GM19397 (cell line): Measurements from ENCODE around the gene KCNQ1.

Experiments used
- ATAC-seq: cut with Tn5 transposase; IDR thresholded peaks from one replicate; pipeline ENCODE4 v1.9.1; 2021; ENCODE audit warnings: mild to moderate bottlenecking, moderate library complexity; ENCODE audit not compliant: unreplicated experiment

The KCNQ1 gene

DNA sequence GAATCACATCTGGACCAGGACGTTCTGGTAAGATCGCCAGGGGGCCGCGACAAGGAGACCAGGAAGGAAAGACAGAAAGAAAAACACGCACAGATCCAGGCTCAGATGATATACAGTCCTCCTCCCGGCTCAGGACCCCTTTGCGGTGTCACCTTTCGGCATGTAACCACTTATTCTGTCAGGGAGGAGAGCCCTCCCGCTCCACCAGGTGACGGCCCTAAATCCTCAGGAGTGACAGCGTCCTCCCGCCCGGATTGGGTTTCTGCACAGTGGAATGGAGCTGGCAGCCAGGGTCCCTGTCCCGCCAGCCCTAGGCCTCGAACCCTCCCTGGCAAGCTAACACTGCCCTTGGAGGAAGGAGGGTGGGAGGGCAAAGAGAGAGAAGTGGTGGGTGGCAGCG is 279.3 kb downstream of the KCNQ1 start:
- no peak for ATAC-seq

DNA sequence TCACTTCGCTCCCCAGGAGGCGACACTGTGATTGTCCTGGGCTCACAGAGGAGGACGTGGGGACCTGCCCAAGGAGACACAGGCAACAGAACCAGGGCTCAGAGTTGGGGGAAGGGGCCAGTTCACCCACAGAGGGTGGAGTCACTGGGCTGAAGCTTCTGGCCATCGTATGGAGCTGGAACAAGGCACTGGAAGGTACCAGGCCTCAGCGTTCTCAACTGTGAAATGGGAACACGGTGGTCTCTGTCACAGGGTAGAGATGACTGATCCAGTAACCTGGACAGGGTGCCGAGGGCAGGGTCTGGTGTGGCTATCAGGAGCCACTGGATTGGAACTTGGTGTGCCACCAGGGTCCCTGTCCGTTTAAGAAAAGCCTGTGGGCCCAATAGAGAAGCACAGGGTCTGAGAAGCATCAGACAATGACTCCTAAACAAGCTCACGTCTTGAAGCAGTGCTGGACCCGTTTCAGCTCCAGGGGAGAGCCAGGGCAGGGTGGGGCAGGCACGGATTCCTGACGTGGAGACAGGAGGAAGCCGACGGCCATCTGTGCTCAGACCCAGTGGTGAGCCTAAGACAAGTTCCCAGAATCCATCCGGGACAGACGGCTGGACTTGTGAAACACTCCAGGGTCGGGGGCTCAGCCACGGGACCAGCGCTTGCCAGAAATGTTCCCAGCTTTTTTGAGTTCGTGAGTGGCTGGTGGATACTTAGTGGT is 280.0 kb downstream of the KCNQ1 start:
- no peak for ATAC-seq

GRCh38 chr11:2725368-2726300 is 280.8 kb downstream of the KCNQ1 start:
- ATAC-seq = no peak

GRCh38 chr11:2726964-2727363 is 282.2 kb downstream of the KCNQ1 start:
- ATAC-seq = no peak

DNA sequence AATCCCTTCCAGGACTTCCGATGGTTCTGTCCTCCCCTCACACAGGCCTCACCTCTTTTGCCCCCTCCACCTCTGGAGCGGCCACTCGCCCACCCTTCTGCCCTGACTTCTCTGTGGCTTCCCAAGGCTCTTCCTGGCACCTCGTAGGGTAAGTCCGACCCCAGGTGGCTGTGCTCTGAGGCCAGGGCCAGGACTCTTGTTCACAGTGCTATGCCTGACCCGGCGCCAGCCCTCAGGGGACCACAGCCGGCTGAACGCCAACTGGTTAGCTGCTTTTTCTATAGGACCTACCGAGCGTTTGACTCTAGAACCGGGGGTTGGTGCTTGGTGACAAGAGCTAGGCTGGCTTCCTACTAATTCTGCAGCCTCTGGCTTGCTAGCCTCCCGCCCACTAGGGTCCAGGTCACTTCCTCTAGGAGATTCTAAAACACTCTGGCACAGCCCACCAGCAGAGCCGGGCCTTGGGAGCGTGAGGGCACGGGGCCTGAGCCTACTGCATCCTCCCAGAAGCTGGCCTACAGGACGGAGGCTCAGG is 283.4 kb downstream of the KCNQ1 start:
- no peak for ATAC-seq

GRCh38 chr11:2728663-2729332 is 284.0 kb downstream of the KCNQ1 start:
- no peak for ATAC-seq

DNA sequence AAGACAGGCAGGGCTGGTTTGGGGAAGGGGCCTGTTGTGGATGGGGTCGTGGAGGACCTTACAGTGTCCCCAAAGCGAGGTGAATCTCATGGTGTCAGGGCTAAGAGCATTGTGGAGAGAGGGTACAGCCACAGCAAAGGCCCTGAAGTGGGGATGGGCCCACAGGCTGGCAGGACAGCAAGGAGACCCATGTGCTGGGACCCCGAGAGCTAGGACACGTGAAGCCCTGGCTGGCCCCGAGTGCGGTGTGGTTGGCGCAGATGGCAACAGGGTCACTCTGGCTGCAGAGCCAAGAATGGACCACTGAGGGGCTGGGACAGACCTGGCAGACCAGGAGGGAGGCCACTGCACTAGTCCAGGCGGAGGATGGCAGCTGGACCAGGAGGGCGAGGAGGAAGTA is 285.0 kb downstream of the KCNQ1 start:
- no peak for ATAC-seq

DNA sequence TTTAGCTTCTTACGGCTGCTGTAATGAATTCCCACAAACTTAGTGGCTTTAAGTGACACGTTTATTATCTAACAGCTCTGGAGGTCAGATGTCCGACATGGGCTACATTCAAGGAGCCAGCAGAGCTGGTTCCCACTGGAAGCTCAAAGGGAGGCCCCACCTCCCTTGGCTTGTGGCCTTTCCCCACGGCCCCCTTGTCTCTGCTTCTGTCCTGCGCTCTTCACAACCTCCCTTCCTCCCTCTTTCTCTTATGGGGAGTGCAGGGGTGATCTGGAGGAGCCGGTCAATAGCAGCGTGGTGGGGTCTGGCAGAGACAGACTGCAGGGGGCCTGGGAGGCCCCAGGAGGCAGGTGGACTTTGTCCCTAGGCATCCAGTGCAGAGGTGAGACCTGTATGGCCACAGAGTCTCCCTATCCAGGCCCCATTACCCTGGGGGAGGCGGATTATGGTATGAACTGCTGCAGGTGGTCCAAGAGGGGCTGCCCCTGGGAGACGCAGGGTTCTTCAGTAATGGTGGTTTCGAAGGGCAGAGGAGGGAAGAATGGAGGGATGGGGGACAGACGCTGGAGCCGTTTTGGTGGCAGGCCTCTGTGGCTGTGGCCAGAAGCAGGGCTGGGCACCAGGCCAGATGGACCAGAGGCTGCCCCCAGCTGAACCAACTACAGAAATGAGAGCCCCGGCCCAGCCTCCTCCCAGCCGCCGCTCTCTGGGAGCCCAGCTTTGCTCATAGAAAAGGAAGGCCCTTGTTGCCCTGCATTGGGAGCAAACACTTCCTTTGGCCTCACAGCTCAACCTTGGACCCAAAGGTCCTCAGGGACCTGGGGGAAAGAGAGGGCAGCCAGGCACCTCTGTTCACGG is 285.7 kb downstream of the KCNQ1 start:
- no peak for ATAC-seq

DNA sequence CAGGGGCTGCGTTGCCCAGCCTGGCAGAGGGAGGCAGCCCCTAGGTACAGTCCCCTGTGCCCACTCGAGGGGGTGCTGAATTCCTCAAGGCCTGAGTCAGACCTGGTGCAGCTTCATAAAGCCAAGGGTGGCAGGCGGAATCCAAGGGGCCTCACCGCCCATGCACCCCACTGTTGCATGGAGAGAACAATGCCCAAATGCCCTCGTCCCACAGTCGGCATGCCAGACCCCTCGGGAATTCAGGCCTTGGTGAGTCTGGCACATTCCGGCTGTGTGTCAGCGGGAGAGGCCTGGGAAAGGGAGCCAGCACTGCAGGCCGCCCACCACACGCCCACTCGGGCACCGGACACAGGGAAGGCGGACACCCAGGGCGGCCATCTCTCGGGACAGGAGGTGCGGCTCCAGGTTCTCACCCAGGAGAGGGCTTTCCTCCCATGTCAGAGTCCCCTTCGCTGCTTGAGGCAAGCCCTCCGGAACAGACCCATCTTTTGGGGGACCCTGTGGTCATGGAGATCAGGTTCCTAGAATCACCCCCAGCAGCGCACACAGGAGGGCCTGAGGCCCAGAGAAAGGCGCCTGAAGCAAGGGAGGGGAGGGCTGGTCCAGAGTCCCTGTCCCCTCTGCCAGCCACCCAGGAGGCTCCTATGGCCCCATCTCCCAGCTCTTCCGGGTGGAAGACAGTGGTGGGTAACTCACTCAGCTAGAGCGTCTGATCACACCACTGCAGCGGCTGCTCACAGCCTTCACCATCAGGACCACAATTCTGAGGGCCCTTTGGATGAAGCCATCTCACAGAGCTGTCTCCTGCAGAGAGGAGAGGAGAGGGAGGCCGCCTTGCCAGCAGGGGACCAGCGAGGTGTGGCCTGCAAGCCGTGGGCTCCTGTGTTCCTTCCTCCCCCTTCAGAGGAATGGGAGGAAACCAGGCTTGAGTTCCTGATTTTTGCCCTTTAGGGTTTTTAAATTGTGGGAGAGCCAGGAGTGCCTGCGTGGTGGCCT is 286.6 kb downstream of the KCNQ1 start:
- no peak for ATAC-seq

DNA sequence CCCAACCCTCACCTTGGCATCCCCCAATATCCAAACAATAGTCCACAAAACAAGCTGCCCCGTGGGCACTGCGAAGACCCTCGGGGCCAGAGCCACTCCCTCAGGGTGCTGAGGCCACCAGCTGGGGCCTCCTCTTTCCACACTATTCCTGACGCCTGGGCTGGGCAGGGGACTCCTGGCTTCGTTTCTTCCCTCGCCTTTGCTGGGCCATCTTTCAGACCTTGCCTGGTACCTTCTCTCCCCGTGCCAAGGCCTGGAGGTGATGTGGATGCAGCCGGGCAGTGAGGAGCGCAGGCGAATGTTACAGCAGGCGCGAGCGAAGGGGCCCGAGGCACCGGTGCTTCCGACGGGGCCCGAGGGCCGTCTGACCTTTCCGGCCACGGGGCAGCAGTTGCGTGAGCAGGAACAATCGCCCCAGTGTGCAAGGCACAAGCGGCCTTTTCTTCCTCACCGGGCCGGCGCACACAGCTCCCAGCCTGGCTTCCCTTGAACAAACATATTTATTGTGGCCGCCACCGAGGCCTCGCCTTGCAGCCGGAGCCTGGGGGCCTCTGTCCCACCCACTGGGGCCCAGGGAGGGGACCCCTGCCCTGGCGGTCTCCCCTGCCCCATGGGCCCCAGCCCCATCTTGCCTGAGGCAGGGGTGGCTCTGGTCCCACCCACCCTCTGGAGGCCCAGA is 287.6 kb downstream of the KCNQ1 start:
- no peak for ATAC-seq

GRCh38 chr11:2732940-2733628 is 288.3 kb downstream of the KCNQ1 start:
- ATAC-seq = no peak

DNA sequence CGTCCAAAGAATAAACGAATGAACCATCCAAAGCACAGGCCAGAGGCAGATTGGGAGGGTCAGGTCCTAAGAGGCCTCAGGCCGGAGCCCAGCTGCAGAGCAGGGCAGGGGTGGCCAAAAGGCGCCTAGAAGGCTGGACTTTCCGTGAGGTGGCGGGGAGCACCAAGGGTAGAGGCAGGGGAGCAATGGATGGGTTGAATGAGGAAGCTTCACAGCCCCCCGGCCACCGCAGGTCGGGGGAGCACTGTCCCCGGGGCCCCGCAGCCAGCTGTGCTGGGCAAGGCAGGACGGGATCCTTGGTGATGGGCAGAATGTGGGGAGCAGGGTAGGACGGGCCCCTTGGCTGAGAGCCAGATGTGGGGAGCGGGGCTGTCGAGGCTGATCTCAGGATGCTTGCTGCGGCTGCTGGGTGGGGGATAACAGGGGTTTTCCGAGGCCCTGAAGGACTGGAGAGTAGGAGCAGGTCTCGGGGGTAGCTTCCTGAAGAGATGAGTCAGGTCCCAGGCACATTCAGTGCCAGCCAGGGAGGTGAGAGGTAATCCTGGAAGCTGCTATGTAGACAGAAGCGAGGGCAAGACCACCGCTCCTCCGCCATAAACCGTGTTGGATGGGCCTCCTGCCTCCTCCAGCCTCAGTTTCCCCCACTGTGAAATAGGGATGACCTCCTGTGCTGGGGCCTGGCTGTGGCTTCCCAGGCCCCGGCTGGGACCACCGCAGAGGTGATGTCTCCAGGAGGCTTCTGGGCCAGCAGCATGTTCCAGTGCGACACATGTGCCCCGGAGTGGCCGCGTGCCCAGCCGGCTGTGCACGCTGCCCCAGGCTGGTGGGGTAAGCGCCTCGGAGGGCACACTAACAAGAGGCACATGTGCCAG is 289.6 kb downstream of the KCNQ1 start:
- no peak for ATAC-seq

DNA sequence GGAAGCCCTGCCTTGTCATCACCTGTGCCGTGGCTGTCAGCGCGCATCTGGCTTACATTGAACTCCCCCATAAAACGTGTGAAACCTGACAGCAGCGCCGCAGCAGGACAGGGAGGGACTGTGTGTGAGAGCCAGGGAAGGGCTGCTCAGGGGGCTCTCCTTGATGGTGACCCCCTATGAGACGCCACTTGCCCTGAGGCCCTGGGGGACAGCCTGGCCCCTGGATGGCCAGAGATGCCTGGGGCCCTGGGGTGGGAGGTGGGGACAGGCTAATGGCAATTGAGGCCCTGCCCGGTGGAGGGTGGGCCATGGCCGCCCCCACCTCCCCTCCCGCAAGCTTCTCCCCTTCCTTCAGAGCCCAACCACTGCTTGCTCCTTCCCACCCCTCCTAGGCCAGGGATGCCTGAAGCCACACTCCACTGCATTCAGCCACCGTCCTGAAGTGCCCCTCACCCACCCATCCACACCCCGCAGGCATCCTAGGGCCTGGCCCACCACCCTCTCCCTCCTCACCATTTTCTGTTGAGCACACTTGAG is 290.3 kb downstream of the KCNQ1 start:
- no peak for ATAC-seq

DNA sequence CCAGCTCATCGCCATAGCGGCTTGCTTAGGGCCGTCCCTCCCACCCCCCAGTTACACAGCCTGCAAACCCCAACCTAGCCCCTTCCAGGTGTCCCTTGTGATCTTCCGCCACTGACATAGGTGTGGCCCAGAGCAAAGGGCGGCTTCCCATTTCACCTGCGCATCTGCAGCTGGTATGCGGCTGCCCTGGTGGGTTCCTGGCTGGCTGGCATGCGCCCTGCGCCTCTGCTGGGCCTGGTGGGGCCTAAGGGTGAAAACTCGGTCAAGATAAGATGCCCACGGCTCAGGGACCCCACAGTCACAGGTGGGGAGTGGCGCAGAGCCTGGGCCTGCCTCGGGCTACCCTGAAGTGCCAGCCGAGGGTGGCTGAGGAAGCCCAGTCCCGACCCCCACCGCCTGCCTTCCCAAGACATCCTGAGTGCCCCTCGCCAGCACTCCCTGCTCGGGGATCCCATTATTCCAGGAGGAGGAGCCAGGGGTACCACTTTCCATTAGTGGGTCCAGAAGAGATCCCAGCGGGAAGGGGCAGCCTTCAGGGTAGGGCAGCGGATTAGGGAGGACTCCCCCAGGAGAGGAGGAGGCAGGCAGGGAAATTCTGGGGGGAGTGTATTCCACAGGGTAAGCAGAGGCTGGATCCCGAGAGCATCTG is 291.9 kb downstream of the KCNQ1 start:
- ATAC-seq = no peak

- ATAC-seq = no peak
Observed at GRCh38 chr11:2737226-2737590, 292.4 kb downstream of the KCNQ1 start.

DNA sequence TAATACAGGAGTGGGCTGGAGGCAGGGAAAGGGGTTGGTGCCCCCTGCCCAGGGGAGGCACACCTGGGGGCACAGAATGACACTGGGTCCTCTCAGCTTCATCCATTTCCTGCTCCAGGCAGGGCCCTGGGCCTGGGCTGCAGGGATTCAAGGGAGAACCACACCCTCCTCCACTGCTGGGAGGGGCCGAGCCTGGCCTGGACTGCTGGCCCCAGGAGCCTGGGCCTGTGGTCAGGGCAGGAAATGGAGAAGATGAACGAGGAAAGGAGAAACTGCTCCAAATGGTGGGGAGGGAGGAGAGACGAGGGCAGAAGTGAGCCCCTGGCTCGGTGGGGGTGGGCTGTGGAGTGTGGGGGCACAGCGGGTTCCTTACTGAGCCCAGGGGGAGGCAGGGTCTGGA is 293.1 kb downstream of the KCNQ1 start:
- ATAC-seq = no peak
